KBM-7 (cell line): ENCODE measurements around the gene ASTN2.
"Not testable (repeated sequence)": the region's sequence is repeated elsewhere in the genome, so short reads cannot be mapped to it uniquely, and the experiment has no call there.

Source experiments
- DNase-seq: peaks from one replicate; pipeline ENCODE4 v3.0.0-alpha.2; 2015
- in situ Hi-C: fragments of 300-500 bp; cut with MboI; formaldehyde crosslinking; loops from 2 replicates; pipeline ENCODE4 v1.14.3; 2020; ENCODE audit warnings: low sequenced_read_pairs, low pct_unique_long_range_greater_than_20kb, mixed read lengths

ASTN2 gene

GRCh38 chr9:117071673-117072207, 343.1 kb downstream of the ASTN2 start:
- in situ Hi-C loops, DNase-seq: not testable (repeated sequence)

GRCh38 chr9:117063721-117064471, 351.0 kb downstream of the ASTN2 start:
- in situ Hi-C loops = no loop called here

GRCh38 chr9:117060963-117061362, 353.9 kb downstream of the ASTN2 start:
- in situ Hi-C loops = no loop called here

More at GRCh38 chr9:117063721-117064471, 351.0 kb downstream of the ASTN2 start:
- no peak for DNase-seq

GRCh38 chr9:117050007-117050406, 364.9 kb downstream of the ASTN2 start:
- in situ Hi-C loops = no loop called here

More at GRCh38 chr9:117060963-117061362, 353.9 kb downstream of the ASTN2 start:
- no peak for DNase-seq

GRCh38 chr9:117046666-117047327, 368.1 kb downstream of the ASTN2 start:
- in situ Hi-C loops = no loop called here
- DNase-seq = no peak

More at GRCh38 chr9:117050007-117050406, 364.9 kb downstream of the ASTN2 start:
- no peak for DNase-seq

GRCh38 chr9:117044241-117044640, 370.6 kb downstream of the ASTN2 start:
- DNase-seq = no peak

GRCh38 chr9:117043159-117043558, 371.7 kb downstream of the ASTN2 start:
- in situ Hi-C loops = no loop called here
- no peak for DNase-seq

More at GRCh38 chr9:117044241-117044640, 370.6 kb downstream of the ASTN2 start:
- in situ Hi-C loops = no loop called here

- DNase-seq = no peak
- in situ Hi-C loops = no loop called here
These were observed 379.3 kb downstream of the ASTN2 start for GRCh38 chr9:117035546-117035945.

- in situ Hi-C loops = no loop called here
- DNase-seq = peak; percentile 1
These were observed 380.0 kb downstream of the ASTN2 start for GRCh38 chr9:117034866-117035265.

GRCh38 chr9:117030254-117030768, 384.5 kb downstream of the ASTN2 start:
- DNase-seq = no peak
- in situ Hi-C loops = no loop called here

- DNase-seq = no peak
- in situ Hi-C loops = no loop called here
These were observed 385.5 kb downstream of the ASTN2 start for GRCh38 chr9:117029341-117029740.

- DNase-seq = no peak
- in situ Hi-C loops = no loop called here
These were observed 386.6 kb downstream of the ASTN2 start for GRCh38 chr9:117028103-117028858.

GRCh38 chr9:117021906-117022305, 393.0 kb downstream of the ASTN2 start:
- in situ Hi-C loops = no loop called here
- no peak for DNase-seq

GRCh38 chr9:117018966-117019617, 395.8 kb downstream of the ASTN2 start:
- in situ Hi-C loops = no loop called here
- no peak for DNase-seq

- DNase-seq = no peak
- in situ Hi-C loops = no loop called here
These were observed 397.4 kb downstream of the ASTN2 start for GRCh38 chr9:117017414-117017985.

GRCh38 chr9:117014061-117014460, 400.8 kb downstream of the ASTN2 start:
- in situ Hi-C loops = no loop called here
- DNase-seq = no peak

- no peak for DNase-seq
These were observed 401.3 kb downstream of the ASTN2 start for GRCh38 chr9:117013440-117013995.

GRCh38 chr9:117010061-117010460, 404.8 kb downstream of the ASTN2 start:
- DNase-seq = no peak

More at GRCh38 chr9:117013440-117013995, 401.3 kb downstream of the ASTN2 start:
- in situ Hi-C loops = no loop called here

More at GRCh38 chr9:117010061-117010460, 404.8 kb downstream of the ASTN2 start:
- in situ Hi-C loops = no loop called here
